MM.1S (cell line): ENCODE results near the gene C4orf51.

Experiments
- DNase-seq: peaks from one replicate; pipeline ENCODE4 v3.0.0-alpha.2; 2015
- H2AFZ ChIP-seq: fragments of 300-600 bp; sonication (generic); 2 replicates; pipeline ENCODE4 v1.6.0; 2016; ENCODE audit warnings: antibody characterized with exemption, low read length
- H3F3A ChIP-seq: fragments of 300-600 bp; sonication (generic); 2 replicates; pipeline ENCODE4 v1.6.1; 2016; ENCODE audit warnings: mild to moderate bottlenecking, antibody characterized with exemption, low read length, moderate library complexity, mixed read lengths; ENCODE audit not compliant: insufficient read depth
- H3K27ac ChIP-seq: fragments of 300-600 bp; sonication (generic); 2 replicates; pipeline ENCODE4 v1.5.1; 2016; ENCODE audit warnings: mild to moderate bottlenecking, low read length
- H3K27me3 ChIP-seq: fragments of 300-600 bp; sonication (generic); replicated peaks from 2 replicates; pipeline ENCODE4 v1.6.0; 2016; ENCODE audit warnings: low read length; ENCODE audit not compliant: insufficient read depth
- H3K36me3 ChIP-seq: fragments of 300-600 bp; sonication (generic); replicated peaks from 2 replicates; pipeline ENCODE4 v1.6.1; 2016; ENCODE audit warnings: mild to moderate bottlenecking, low read length, mixed read lengths; ENCODE audit not compliant: insufficient read depth
- H3K4me1 ChIP-seq: fragments of 300-600 bp; sonication (generic); 2 replicates; pipeline ENCODE4 v1.6.1; 2016; ENCODE audit warnings: low read length, mixed read lengths
- H3K4me2 ChIP-seq: fragments of 300-600 bp; sonication (generic); 2 replicates; pipeline ENCODE4 v1.6.0; 2016; ENCODE audit warnings: low read depth, low read length
- H3K4me3 ChIP-seq: fragments of 300-600 bp; sonication (generic); 2 replicates; pipeline ENCODE4 v1.5.1; 2016; ENCODE audit warnings: low read length, mixed read lengths
- H3K79me2 ChIP-seq: fragments of 300-600 bp; sonication (generic); 2 replicates; pipeline ENCODE4 v1.6.1; 2016; ENCODE audit warnings: mixed run types, low read length, mixed read lengths
- H3K9ac ChIP-seq: fragments of 300-600 bp; sonication (generic); 2 replicates; pipeline ENCODE4 v1.6.1; 2016; ENCODE audit warnings: low read length, mixed read lengths
- H3K9me2 ChIP-seq: fragments of 300-600 bp; sonication (generic); replicated peaks from 2 replicates; pipeline ENCODE4 v1.6.1; 2016; ENCODE audit warnings: mild to moderate bottlenecking, low read length, mixed read lengths; ENCODE audit not compliant: insufficient read depth
- H3K9me3 ChIP-seq: fragments of 300-600 bp; sonication (generic); replicated peaks from 2 replicates; pipeline ENCODE4 v1.6.1; 2016; ENCODE audit warnings: mild to moderate bottlenecking, low read length, mixed read lengths; ENCODE audit not compliant: insufficient read depth
- H4K20me1 ChIP-seq: fragments of 300-600 bp; sonication (generic); 2 replicates; pipeline ENCODE4 v1.6.1; 2016; ENCODE audit warnings: mild to moderate bottlenecking, low read length, moderate library complexity, mixed read lengths; ENCODE audit not compliant: insufficient read depth
- CTCF ChIP-seq: fragments of 300-600 bp; sonication (generic); IDR thresholded peaks from 2 replicates; pipeline ENCODE4 v1.5.1; 2016; ENCODE audit warnings: antibody characterized with exemption, low read length, mixed read lengths
- EZH2 ChIP-seq: fragments of 300-600 bp; sonication (generic); optimal IDR thresholded peaks from 2 replicates; pipeline ENCODE3; 2017; ENCODE audit warnings: low read depth, mild to moderate bottlenecking, antibody characterized with exemption, low read length, mixed read lengths
- EZH2phosphoT487 ChIP-seq: fragments of 300-600 bp; sonication (generic); IDR thresholded peaks from 2 replicates; pipeline ENCODE4 v1.6.1; 2018; ENCODE audit warnings: antibody characterized with exemption, low read length

Gene C4orf51

GRCh38 chr4:145766273-145766672 is 86.3 kb downstream of the C4orf51 start:
- DNase-seq, result no peak
- Histone ChIP-seq H4K20me1 (no peaks in the 10 kb centered on the region), H3K4me2 (no peak overlapping the region), H3K4me1 (peaks cover 11% of the 10 kb centered on the region), H3K9ac (no peak overlapping the region), H3K27ac (no peak overlapping the region), H3F3A (no peaks in the 10 kb centered on the region), H2AFZ (no peak overlapping the region), H3K79me2 (no peaks in the 10 kb centered on the region), H3K4me3 (no peak overlapping the region), H3K36me3 (no peaks in the 10 kb centered on the region), H3K9me3 (no peaks in the 10 kb centered on the region), H3K9me2 (no peaks in the 10 kb centered on the region), H3K27me3 (no peaks in the 10 kb centered on the region)
- no peak for TF ChIP-seq EZH2
- TF ChIP-seq EZH2phosphoT487, result no peak
- TF ChIP-seq CTCF, result no peak

- Histone ChIP-seq H4K20me1 (no peaks in the 10 kb centered on the region), H3K9me2 (no peaks in the 10 kb centered on the region), H3K9me3 (no peaks in the 10 kb centered on the region), H3K36me3 (no peaks in the 10 kb centered on the region), H3K27ac (no peak overlapping the region), H3K4me2 (no peak overlapping the region), H3K9ac (no peak overlapping the region), H3K4me3 (no peak overlapping the region), H3F3A (peaks cover 29% of the 10 kb centered on the region), H3K27me3 (no peaks in the 10 kb centered on the region), H3K79me2 (no peaks in the 10 kb centered on the region), H3K4me1 (peaks cover 41% of the 10 kb centered on the region), H2AFZ (no peak overlapping the region)
- no peak for TF ChIP-seq EZH2phosphoT487
- TF ChIP-seq CTCF, result no peak
- no peak for TF ChIP-seq EZH2
- DNase-seq, result no peak
These were observed 89.6 kb downstream of the C4orf51 start for GRCh38 chr4:145769450-145770037.

DNA sequence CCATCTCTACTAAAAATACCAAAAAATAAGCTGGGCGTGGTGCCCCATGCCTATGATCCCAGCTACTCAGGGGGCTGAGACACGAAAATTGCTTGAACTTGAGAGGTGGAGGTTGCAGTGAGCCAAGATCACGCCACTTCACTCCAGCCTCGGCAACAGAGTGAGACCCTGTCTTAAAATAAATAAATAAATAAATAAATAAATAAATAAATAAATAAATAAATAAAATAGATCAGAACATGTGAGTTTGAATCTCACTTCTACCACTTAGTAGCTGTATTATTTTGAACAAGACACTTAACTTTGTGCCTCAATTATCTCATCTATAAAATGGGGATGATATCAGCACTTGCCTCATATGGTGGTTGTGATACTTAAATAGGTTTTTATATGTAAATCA is 90.2 kb downstream of the C4orf51 start:
- TF ChIP-seq EZH2phosphoT487 (no peak), EZH2 (no peak)
- H3K4me2 ChIP-seq, result no peak overlapping the region
- no peak overlapping the region for H3K9ac ChIP-seq
- H3K27me3 ChIP-seq, result no peaks in the 10 kb centered on the region
- H3K4me1 ChIP-seq, result peaks cover 47% of the 10 kb centered on the region
- H4K20me1 ChIP-seq, result no peaks in the 10 kb centered on the region
- no peak overlapping the region for H2AFZ ChIP-seq
- peaks cover 33% of the 10 kb centered on the region for H3F3A ChIP-seq
- no peaks in the 10 kb centered on the region for H3K9me2 ChIP-seq
- no peaks in the 10 kb centered on the region for H3K9me3 ChIP-seq
- DNase-seq, result no peak
- H3K4me3 ChIP-seq, result no peak overlapping the region
- H3K79me2 ChIP-seq, result no peaks in the 10 kb centered on the region
- H3K36me3 ChIP-seq, result no peaks in the 10 kb centered on the region
- H3K27ac ChIP-seq, result no peak overlapping the region

- Histone ChIP-seq H3K79me2 (no peaks in the 10 kb centered on the region), H3K9me3 (no peaks in the 10 kb centered on the region), H3K27ac (peak overlapping the region; percentile 98), H4K20me1 (no peaks in the 10 kb centered on the region), H2AFZ (peak overlapping the region; percentile 2), H3K36me3 (no peaks in the 10 kb centered on the region), H3K4me2 (peak overlapping the region; percentile 78), H3K9ac (peak overlapping the region; percentile 81), H3K9me2 (no peaks in the 10 kb centered on the region), H3F3A (peaks cover 33% of the 10 kb centered on the region), H3K27me3 (no peaks in the 10 kb centered on the region), H3K4me3 (peak overlapping the region; percentile 48), H3K4me1 (peaks cover 49% of the 10 kb centered on the region)
- peak; percentile 39 for DNase-seq
- TF ChIP-seq EZH2, result no peak
- no peak for TF ChIP-seq EZH2phosphoT487
- TF ChIP-seq CTCF, result no peak
These were observed 92.4 kb downstream of the C4orf51 start for GRCh38 chr4:145772347-145772746.
